H9 (cell line): Measurements from ENCODE around the gene FCN2. TPM values are rescaled to one million over a fixed set of nuclear protein-coding genes. Genes with fewer than 3 reads are reported as not detected.

Experiments
- DNase-seq: peaks from one replicate; pipeline ENCODE4 v3.0.0-alpha.2; 2017
- H2AFZ ChIP-seq: one replicate; pipeline ENCODE4 v1.6.1; 2013; ENCODE audit warnings: mild to moderate bottlenecking, low read length, control low read depth, moderate library complexity
- H2AK5ac ChIP-seq: 2 replicates; pipeline ENCODE4 v1.6.1; 2013; ENCODE audit warnings: low read length, control low read depth, mixed read lengths; ENCODE audit not compliant: insufficient read length
- H2BK120ac ChIP-seq: one replicate; pipeline ENCODE4 v1.6.1; 2013; ENCODE audit warnings: low read depth, mild to moderate bottlenecking, low read length, control low read depth, inconsistent platforms; ENCODE audit not compliant: poor library complexity, severe bottlenecking
- H2BK12ac ChIP-seq: 2 replicates; pipeline ENCODE4 v1.6.1; 2013; ENCODE audit warnings: low read length, control low read depth, mixed read lengths, low read depth; ENCODE audit not compliant: insufficient read length
- H2BK15ac ChIP-seq: 2 replicates; pipeline ENCODE4 v1.6.1; 2013; ENCODE audit warnings: low read depth, low read length, control low read depth
- H2BK20ac ChIP-seq: one replicate; pipeline ENCODE4 v1.6.1; 2013; ENCODE audit warnings: low read depth, mild to moderate bottlenecking, low read length, control low read depth, inconsistent platforms; ENCODE audit not compliant: poor library complexity, severe bottlenecking
- H2BK5ac ChIP-seq: 2 replicates; pipeline ENCODE4 v1.6.1; 2013; ENCODE audit warnings: low read length, control low read depth, mixed read lengths; ENCODE audit not compliant: insufficient read length
- H3K14ac ChIP-seq: 2 replicates; pipeline ENCODE4 v1.6.1; 2013; ENCODE audit warnings: low read length, control low read depth; ENCODE audit not compliant: insufficient read depth
- H3K18ac ChIP-seq: 2 replicates; pipeline ENCODE4 v1.6.1; 2013; ENCODE audit warnings: low read depth, mild to moderate bottlenecking, mixed read lengths, low read length, control low read depth; ENCODE audit not compliant: insufficient read length
- H3K23ac ChIP-seq: 2 replicates; pipeline ENCODE4 v1.6.1; 2013; ENCODE audit warnings: low read length, control low read depth, mixed read lengths, low read depth; ENCODE audit not compliant: insufficient read length
- H3K23me2 ChIP-seq: 2 replicates; pipeline ENCODE4 v1.6.1; 2013; ENCODE audit warnings: low read depth, mild to moderate bottlenecking, mixed read lengths, low read length, control low read depth; ENCODE audit not compliant: insufficient read length, poor library complexity, severe bottlenecking
- H3K27ac ChIP-seq: 2 replicates; pipeline ENCODE4 v1.5.1; 2013; ENCODE audit warnings: low read length, control low read depth, mixed read lengths, low read depth; ENCODE audit not compliant: insufficient read length
- H3K27me3 ChIP-seq: 2 replicates; pipeline ENCODE4 v1.6.1; 2013; ENCODE audit warnings: low read length, control low read depth, inconsistent platforms; ENCODE audit not compliant: insufficient read depth
- H3K4ac ChIP-seq: 2 replicates; pipeline ENCODE4 v1.6.1; 2013; ENCODE audit warnings: low read depth, mild to moderate bottlenecking, control low read depth, inconsistent platforms, low read length, moderate library complexity
- H3K4me1 ChIP-seq: 2 replicates; pipeline ENCODE4 v1.6.1; 2013; ENCODE audit warnings: low read length, control low read depth, inconsistent platforms; ENCODE audit not compliant: insufficient read depth
- H3K4me2 ChIP-seq: 2 replicates; pipeline ENCODE4 v1.6.1; 2013; ENCODE audit warnings: low read length, control low read depth, mixed read lengths; ENCODE audit not compliant: insufficient read length, insufficient read depth
- H3K56ac ChIP-seq: 2 replicates; pipeline ENCODE4 v1.6.1; 2013; ENCODE audit warnings: low read depth, mild to moderate bottlenecking, mixed read lengths, low read length, control low read depth; ENCODE audit not compliant: insufficient read length
- H3K79me1 ChIP-seq: 2 replicates; pipeline ENCODE4 v1.6.1; 2013; ENCODE audit warnings: low read depth, mild to moderate bottlenecking, moderate library complexity, low read length, control low read depth, inconsistent platforms; ENCODE audit not compliant: insufficient read depth, poor library complexity, severe bottlenecking
- H3K79me2 ChIP-seq: 2 replicates; pipeline ENCODE4 v1.6.1; 2013; ENCODE audit warnings: low read length, control low read depth, inconsistent platforms; ENCODE audit not compliant: insufficient read depth
- H3K9ac ChIP-seq: 2 replicates; pipeline ENCODE4 v1.6.1; 2013; ENCODE audit warnings: low read length, control low read depth, mixed read lengths; ENCODE audit not compliant: insufficient read length; ENCODE audit errors: extremely low read depth
- H3K9me3 ChIP-seq: one replicate; pipeline ENCODE4 v1.6.1; 2013; ENCODE audit warnings: low read depth, low read length, inconsistent platforms; ENCODE audit not compliant: control insufficient read depth
- H3T11ph ChIP-seq: one replicate; pipeline ENCODE4 v1.6.1; 2013; ENCODE audit warnings: mild to moderate bottlenecking, low read length, control low read depth, inconsistent platforms
- H4K20me1 ChIP-seq: one replicate; pipeline ENCODE4 v1.6.1; 2013; ENCODE audit not compliant: control insufficient read depth, insufficient read length, insufficient read depth
- H4K5ac ChIP-seq: 2 replicates; pipeline ENCODE4 v1.6.1; 2013; ENCODE audit warnings: low read depth, mild to moderate bottlenecking, mixed read lengths, low read length, control low read depth; ENCODE audit not compliant: insufficient read length
- H4K8ac ChIP-seq: replicated peaks from 2 replicates; pipeline ENCODE4 v1.6.1; 2013; ENCODE audit warnings: low read length, control low read depth, mixed read lengths, low read depth; ENCODE audit not compliant: insufficient read length
- H4K91ac ChIP-seq: 2 replicates; pipeline ENCODE4 v1.6.1; 2013; ENCODE audit warnings: low read depth, mild to moderate bottlenecking, moderate library complexity, mixed read lengths, low read length, control low read depth; ENCODE audit not compliant: insufficient read length
- H3K27ac Mint-ChIP-seq, 3 experiments: 2 replicates in 2 of 3; 3 replicates in 1 of 3; pipeline ENCODE4 v1.8.0; 2020 to 2021; ENCODE audit warnings: mixed read lengths in 3 of 3, mild to moderate bottlenecking in 1 of 3, moderate library complexity in 1 of 3
- H3K27me3 Mint-ChIP-seq: 2 replicates; pipeline ENCODE4 v1.8.0; 2021; ENCODE audit warnings: low read depth, mild to moderate bottlenecking, moderate library complexity, mixed read lengths
- H3K36me3 Mint-ChIP-seq, 3 experiments: 2 replicates in 2 of 3; 3 replicates in 1 of 3; pipeline ENCODE4 v1.8.0; 2020 to 2021; ENCODE audit warnings: low read depth in 3 of 3, mixed read lengths in 3 of 3; ENCODE audit not compliant: insufficient read depth in 1 of 3
- H3K4me1 Mint-ChIP-seq, 2 experiments: 2 replicates each; pipeline ENCODE4 v1.8.0; 2020; ENCODE audit warnings: mixed read lengths in 2 of 2
- H3K4me3 Mint-ChIP-seq, 2 experiments: 2 replicates in 1 of 2; 3 replicates in 1 of 2; pipeline ENCODE4 v1.8.0; 2020 to 2021; ENCODE audit warnings: mild to moderate bottlenecking in 2 of 2, mixed read lengths in 2 of 2, moderate library complexity in 1 of 2
- H3K9me3 Mint-ChIP-seq, 2 experiments: 2 replicates in 1 of 2; 3 replicates in 1 of 2; pipeline ENCODE4 v1.8.0; 2020; ENCODE audit warnings: mild to moderate bottlenecking in 2 of 2, mixed read lengths in 2 of 2, moderate library complexity in 1 of 2
- WGBS: extraction: QIAGEN DNeasy Blood & Tissue Kit; methylation state at CpG from one replicate; pipeline ENCODE4 v1.1.7; 2013; ENCODE audit warnings: missing lambda C conversion rate, low lambda C conversion rate, mixed read lengths; ENCODE audit not compliant: insufficient read length; ENCODE audit errors: extremely low coverage; 5-methylcytosine and 5-hydroxymethylcytosine counted together
- total RNA-seq: library from RNA; stranded (reverse); gene quantifications from 2 replicates; pipeline ENCODE4 v1.2.1, GENCODE V29; 2021
- TF ChIP-seq, protein P1 (sequence below): fragments of 200-600 bp; sonication (generic); conservative IDR thresholded peaks from 3 replicates; pipeline ENCODE4 v1.8.0; 2021; ENCODE audit warnings: antibody characterized with exemption, mild to moderate bottlenecking

FCN2 gene
- total RNA-seq, 1 experiment from 2014 or later = not detected

DNA sequence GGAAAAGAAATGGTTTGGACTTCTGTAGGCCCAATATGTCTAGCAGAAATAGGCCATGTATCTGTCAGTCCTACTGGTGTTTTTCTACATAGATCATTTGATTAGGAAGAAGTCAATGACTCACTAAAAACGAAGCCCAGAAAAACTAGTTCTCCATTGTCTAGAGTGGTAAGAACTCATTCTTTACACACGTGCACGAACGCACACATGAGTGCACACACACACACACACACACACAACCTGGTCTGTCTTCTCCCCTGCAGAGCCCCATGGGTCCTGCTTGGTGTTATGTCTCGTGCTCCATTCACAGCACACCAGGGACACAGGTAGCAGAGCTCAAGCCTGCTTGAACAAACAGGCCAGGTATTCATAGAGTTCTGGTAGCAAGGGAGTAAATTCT is 52.0 kb downstream of the FCN2 start:
- Mint-ChIP-seq H3K36me3 (no peaks in the 10 kb centered on the region; a peak in 1 of 7 replicates), H3K27me3 (peaks cover 4% of the 10 kb centered on the region), H3K27ac (no peak overlapping the region; a peak in 1 of 7 replicates), H3K4me1 (peaks cover 30 to 46% of the 10 kb centered on the region in 2 experiments), H3K4me3 (no peak overlapping the region), H3K9me3 (no peaks in the 10 kb centered on the region; a peak in 1 of 5 replicates)
- Histone ChIP-seq H3K56ac (no peak overlapping the region), H3K27me3 (no peaks in the 10 kb centered on the region), H2AFZ (no peak overlapping the region), H3K14ac (no peak overlapping the region), H4K20me1 (no peaks in the 10 kb centered on the region), H2BK15ac (no peak overlapping the region), H2BK120ac (no peak overlapping the region), H3K27ac (no peak overlapping the region), H2BK5ac (no peak overlapping the region), H4K8ac (no peak overlapping the region), H2AK5ac (no peak overlapping the region), H2BK20ac (no peak overlapping the region), H3K79me1 (no peaks in the 10 kb centered on the region), H3K4me1 (no peaks in the 10 kb centered on the region), H3K4me2 (no peak overlapping the region), H3K23ac (no peak overlapping the region), H3K9ac (no peak overlapping the region), H3T11ph (no peak overlapping the region), H3K79me2 (no peaks in the 10 kb centered on the region), H3K18ac (no peak overlapping the region), H4K91ac (no peak overlapping the region), H3K23me2 (no peaks in the 10 kb centered on the region), H2BK12ac (no peak overlapping the region), H4K5ac (no peak overlapping the region), H3K4ac (no peak overlapping the region), H3K9me3 (no peaks in the 10 kb centered on the region)
- TF ChIP-seq, protein P1, sequence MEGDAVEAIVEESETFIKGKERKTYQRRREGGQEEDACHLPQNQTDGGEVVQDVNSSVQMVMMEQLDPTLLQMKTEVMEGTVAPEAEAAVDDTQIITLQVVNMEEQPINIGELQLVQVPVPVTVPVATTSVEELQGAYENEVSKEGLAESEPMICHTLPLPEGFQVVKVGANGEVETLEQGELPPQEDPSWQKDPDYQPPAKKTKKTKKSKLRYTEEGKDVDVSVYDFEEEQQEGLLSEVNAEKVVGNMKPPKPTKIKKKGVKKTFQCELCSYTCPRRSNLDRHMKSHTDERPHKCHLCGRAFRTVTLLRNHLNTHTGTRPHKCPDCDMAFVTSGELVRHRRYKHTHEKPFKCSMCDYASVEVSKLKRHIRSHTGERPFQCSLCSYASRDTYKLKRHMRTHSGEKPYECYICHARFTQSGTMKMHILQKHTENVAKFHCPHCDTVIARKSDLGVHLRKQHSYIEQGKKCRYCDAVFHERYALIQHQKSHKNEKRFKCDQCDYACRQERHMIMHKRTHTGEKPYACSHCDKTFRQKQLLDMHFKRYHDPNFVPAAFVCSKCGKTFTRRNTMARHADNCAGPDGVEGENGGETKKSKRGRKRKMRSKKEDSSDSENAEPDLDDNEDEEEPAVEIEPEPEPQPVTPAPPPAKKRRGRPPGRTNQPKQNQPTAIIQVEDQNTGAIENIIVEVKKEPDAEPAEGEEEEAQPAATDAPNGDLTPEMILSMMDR = no peak
- no peak for DNase-seq
- WGBS = no CpG with 5 or more reads among the region's 5 CpGs
